Activated naive CD4-positive, alpha-beta T cell treated with Interleukin-2 at 50 U/mL for 16 hours (primary cell): ENCODE data around the gene KCNQ2.

Experiments
- DNase-seq: peaks from one replicate; pipeline ENCODE4 v3.0.0-alpha.2; 2020

Gene KCNQ2

DNA sequence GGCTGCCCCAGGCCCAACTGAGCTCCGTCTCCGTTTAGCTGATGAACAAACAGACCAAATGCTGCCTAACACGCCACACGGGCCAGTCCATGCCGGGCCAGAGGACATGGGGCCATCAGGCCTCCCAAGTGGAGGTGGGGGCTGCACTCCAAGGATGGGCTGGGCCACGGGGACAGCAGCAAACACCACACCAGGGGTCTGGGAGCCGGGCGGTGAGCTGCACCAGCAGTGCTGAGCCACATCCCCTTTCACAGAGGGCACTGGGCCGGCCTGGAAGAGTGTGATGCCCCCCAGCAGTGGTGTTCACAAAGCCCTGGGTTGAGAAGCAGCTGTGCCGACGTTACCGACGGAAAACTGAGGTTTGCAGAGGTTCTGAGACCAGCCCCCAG is 2.7 kb downstream of the KCNQ2 start:
- no peak for DNase-seq

DNA sequence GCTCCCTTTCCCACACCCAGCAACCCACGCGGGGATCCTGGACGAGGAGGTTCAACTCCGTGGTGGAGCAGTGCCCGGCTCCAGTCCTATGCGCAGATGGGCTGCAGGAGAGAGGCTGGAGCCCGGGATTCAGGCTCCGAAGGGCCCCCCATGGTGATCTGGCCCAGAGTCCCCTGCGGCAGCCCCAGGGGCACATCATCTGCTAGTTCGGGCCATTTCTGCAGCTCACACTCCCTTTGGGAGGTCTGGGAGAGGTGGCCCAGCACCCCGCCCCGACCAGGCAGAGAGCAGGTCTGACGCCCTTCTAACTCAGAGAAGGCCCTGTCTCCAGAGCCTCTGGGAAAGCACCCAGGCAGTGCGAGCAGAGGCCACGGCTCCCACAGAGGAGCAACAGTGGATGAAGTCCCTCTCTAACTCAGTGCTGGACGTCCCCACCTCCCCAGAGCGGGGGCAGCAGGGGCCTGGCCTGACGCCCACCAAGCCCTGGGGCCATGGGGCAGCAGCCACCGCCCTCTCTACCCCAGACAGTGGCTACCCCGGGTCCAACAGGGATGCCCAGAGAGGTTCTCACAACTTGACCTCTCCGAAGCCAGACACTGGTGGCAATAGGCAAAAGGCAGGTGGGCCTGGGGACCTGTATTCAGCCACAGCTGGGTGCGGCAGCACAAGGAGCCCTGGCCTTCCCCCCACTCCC is 3.3 kb downstream of the KCNQ2 start:
- DNase-seq = no peak

DNA sequence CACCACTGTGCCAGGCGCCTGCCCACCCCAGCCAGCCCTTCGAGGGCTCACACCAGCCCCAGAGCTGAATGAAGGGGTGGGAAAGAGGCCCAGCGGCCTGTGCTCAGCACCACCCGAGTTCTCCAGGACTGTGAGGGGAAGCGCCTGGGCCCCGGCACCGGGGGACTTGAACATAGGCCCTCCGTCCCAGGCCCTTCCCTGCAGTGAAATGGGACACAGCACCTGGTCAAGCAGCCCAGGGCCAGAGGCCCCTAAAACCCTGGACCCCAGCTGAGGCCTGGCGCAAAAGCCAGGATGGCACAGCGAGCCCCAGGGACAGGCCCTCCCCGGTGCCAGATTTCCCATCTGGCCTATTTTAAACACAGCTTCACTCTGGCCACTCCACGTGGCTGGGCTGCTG is 4.0 kb downstream of the KCNQ2 start:
- DNase-seq = no peak

DNA sequence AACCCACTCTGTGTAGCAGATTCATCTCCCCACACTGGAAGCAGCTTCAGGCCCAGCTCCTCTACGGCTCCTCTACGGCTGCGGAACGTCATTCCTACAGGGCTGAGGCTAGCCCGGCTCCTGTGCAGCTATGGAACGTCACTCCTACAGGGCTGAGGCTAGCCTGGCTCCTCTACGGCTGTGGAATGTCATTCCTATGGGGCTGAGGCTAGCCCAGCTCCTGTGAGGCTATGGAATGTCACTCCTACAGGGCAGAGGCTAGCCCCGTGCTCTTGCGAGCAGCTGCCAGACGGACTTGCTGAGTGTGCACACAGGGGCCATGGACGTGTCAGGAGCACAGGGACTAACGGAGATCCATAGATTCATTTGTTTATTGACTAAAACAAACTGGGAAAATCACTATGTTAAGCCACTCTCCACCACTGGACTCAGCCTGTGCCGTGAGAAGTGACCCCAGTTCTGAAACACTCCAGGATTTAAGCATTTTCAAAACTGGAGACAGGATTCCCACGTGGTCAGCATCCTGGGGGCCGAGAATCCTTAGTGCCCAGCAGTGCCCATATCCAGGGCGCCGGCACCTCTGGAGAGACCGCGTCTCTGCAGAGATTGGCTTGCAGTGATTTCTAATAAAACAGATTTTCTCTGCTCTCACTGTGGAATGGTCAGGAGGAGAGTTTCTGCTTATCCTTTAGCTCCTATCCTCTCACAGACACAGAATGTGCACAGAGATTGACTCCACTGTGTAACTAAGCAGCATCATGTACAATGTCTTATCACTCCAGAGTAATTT is 5.0 kb downstream of the KCNQ2 start:
- DNase-seq = no peak

DNA sequence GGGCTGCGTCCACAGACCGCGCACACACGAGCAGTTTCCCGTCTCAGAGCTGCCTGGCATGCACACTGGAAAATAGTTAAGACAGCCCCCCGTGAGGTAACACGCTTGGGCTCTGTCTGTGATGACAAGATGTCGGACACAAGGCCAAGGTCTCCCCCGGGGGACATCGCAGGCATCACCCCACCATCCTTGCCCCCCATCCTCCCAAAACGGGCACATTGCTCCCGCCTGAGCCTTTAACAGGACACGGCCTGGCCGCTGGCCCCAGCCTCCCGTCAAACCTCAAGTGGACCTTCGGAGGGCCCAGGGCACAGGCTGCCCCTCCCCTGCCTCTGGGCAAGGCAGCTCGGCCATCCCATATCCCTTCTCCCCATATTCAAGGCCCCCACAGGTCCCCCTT is 5.6 kb downstream of the KCNQ2 start:
- DNase-seq = no peak

DNA sequence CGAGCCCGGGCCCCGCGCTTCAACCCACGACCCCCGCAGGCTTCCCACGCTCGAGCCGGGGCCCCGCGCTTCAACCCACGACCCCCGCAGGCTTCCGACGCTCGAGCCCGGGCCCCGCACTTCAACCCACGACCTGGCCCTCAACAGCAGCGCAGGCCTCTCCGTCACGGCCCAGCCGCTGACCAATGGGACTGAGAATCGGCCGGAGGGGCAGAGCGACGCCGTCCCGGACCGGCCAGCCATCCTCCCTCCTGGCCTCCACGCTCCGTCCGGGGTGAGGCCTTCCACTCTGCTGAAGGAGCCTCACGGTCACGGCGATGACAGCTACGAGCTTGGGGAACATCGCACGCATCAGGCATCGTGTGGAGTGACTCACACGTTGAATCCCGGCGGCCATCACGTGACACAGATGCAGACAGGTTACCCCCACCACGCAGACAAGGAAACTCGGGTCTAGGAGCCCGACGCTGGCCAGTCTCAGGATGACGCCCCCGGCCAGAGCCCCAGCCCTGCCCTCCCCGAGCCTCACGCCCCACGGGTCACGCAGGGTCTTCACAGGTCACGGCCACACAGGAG is 6.1 kb downstream of the KCNQ2 start:
- no peak for DNase-seq

DNA sequence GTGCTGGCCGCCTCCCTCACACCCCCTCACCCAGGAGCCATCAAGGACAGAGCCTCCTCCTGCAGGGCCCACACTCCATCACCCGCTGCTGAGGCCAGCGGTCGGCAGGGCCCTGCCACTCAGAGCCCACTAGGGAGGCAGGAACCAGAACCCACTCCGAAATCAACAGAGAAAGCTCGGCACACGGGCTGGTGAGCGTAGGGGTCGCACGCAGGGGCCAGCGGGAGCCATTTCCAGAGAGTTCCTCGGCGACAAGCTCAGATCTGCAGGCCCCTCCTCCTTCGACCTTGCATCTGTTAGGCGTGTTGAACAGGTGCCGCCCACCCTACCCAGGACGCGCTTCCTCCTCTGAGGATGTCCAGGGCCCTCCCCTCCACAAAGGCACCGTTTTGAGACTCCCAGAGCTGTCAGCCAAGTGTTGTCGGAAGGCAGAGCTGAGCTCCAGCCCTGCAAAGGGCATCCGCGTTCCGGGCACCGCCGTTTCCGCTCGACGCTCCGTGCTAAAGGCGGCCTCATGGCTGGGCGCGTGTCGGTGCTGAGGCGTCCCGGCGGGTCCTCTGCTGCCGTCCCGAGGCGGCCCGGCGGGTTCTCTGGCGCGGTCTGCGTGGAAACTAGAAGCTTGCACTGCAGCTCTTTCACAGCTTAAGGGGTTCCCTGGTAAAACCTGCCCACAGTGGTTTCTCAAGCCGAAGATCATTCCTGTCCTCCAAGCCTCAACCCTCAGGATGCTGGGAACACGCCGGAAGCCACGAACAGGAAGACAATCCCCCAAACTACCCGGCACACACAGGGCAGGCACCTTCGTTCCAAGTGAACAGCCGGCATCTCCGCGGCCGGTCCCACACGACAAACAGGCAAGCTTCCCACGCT is 6.8 kb downstream of the KCNQ2 start:
- DNase-seq = no peak

DNA sequence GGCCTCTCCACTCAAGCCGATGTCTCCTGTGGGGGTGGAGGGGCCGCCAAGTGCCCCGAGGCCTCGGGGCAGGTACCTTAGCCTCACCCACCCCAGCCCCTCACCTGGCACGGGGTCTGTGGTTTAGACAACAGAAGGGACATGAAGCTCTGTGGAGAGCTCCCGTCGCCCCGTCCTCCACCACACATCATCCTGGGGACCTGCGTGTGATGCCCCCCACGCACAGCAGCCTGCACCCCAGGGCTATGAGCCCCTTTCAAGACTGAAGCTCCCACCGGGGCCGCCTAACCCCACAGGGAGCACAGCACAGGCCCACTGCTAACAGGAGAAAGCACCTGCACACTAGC is 8.2 kb downstream of the KCNQ2 start:
- no peak for DNase-seq

DNA sequence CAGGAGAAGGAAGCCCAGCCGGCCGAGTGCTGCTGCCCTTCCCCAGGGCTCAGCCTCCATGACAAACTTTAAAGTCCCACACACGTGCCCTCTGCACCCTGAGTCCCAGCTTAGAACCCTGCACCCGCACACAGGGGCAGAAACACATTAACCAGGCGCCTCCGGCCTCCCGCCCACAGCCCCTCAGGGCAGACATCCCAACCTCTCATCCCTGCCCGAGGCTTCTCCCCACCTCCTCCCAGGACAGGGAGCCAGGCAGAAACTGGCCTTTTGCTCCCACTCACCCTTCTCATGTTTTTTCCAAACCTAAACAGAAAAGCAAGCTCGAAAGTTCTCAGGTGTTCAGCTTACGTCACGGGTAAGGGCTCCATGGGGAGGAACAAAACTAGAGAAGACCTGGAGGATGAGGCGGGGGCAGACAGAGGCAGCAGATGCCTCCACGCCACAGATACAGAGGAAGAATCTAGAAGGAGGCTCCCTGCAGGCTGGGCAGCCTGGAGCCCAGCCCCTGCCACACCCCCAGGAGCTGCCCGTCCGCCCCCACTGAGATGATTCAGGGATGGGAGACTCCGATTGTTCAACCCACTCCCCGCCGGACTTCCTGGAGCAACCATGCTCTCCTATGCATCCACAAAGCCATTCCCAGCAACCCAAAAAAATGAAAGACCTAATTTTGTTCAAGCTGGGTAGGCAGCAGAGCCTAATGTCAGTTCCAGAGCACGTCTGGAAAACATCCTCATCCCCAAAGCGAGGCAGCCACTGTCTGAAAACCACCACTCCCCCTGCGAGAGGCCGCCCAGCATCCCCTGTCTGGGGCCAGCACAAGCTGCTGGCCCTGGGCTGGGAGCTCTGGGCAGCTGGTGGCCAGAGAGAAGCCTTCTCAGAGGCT is 8.8 kb downstream of the KCNQ2 start:
- no peak for DNase-seq

DNA sequence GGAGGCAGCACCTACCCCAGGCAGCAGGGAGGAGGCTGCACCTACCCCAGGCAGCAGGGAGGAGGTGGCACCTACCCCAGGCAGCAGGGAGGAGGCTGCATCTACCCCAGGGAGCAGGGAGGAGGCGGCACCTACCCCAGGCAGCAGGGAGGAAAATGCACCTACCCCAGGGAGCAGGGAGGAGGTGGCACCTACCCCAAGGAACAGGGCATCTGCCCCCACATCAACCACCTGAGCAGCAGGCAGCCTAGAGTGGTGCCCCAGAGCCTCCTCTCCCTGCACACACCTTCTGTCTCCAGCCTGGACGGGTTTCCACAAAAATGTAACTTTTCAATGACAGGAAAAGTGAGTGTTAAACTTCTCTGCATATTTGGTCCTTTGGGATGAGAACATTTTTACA is 10.2 kb downstream of the KCNQ2 start:
- no peak for DNase-seq

DNA sequence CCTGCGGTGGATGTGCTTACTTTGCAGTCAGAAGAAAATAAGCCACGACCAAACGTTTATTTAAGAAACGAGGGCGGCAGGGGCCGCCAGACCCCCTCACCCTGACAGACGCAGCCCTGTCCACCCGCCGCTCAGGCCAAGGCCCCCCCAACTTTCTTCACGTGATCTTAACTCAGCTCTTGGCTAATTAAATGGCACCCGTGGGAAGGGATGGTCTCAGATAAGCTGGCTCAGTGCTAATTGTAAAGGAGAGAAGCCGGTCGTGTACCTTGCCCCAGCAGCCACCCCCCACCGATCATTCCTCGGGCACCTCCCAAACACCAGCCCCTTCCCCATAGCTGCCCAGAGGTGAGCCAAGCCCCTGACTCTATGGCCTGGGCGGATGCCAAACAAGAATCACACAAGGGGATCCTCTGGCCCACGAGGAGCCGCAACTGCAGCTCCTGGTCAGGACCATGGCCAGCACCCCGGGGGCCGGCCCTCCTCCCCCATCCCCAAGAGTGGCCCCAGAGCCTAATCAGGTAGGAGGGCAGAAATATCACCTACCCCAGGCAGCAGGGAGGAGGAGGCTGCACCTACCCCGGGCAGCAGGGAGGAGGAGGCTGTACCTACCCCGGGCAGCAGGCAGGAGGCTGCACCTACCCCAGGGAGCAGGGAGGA is 11.2 kb downstream of the KCNQ2 start:
- peak; percentile 13 for DNase-seq

DNA sequence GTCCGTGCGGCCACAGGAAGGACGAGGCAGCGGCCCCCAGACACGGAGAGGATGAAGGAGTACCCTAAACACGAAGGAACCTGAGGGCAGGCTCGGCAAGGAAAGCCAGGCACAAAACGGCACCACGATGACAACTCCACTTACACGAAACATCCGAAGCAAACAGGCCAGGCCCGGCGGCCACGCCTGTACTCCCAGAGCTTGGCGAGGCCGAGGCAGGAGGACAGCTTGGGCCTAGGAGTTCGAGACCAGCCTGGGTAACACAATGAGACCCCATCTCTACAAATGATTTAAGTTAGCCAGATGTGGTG is 13.4 kb downstream of the KCNQ2 start:
- DNase-seq = no peak

DNA sequence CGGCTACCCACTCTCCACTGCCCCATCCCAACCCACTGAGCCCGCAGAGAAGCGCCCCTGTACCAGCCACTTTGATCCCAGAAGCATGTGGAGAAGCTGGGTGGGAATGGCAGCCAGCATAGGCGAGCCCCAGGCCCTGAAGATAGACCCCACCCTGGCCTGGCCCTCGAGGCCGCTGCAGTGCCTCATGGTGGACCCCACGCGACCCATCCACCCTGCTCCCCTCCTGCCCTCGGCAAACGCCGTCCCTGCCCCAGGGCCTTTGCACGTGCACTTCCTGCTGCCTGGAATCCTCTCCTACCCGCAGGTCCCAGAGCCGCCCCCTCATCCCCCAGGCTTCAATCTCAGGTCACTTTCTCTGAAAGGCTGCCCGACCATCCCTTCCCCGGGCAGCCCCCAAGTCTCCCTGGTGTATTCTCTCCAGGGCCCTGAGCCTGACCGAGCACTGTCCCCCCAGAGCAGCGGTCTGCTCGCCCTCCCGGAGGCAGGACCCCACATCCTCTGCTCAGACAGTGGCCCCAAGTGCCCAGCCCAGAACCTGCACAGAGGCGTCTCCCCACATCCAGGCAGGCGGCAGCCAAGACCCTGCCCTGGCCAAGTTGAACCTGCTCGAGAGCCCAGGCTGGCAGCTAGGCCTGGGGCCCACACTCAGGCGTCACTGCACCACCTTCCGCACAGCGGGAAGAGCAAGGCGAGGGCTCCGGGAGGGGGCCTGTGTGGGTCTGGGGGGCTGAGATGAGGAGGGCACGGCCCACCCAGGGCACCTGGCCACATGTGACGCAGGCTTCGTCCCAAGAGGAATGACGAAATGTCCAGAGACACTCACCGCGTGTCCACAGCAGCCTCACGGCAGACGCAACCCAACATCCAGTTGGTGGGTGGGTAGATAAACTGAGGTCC is 14.0 kb downstream of the KCNQ2 start:
- DNase-seq = no peak

DNA sequence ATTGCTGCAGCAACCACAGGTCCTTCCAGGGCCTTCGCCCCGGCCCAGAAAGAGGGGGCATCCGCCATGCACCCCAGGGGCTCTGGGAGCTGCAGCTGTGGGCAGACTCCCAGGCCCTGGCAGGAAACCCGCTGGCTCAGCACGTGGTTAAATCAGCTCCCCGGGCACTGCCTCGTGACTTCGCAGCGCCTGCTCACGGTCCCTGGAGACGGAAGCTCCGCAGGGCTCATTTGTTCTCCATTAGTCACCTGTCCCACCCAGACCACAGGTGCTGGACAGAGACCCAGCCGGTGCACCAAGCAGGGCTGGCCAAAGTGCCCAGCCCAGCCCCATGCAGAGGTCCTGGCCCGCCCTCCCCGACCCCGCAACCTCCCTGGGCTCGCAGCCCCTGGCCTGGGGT is 14.7 kb downstream of the KCNQ2 start:
- no peak for DNase-seq

DNA sequence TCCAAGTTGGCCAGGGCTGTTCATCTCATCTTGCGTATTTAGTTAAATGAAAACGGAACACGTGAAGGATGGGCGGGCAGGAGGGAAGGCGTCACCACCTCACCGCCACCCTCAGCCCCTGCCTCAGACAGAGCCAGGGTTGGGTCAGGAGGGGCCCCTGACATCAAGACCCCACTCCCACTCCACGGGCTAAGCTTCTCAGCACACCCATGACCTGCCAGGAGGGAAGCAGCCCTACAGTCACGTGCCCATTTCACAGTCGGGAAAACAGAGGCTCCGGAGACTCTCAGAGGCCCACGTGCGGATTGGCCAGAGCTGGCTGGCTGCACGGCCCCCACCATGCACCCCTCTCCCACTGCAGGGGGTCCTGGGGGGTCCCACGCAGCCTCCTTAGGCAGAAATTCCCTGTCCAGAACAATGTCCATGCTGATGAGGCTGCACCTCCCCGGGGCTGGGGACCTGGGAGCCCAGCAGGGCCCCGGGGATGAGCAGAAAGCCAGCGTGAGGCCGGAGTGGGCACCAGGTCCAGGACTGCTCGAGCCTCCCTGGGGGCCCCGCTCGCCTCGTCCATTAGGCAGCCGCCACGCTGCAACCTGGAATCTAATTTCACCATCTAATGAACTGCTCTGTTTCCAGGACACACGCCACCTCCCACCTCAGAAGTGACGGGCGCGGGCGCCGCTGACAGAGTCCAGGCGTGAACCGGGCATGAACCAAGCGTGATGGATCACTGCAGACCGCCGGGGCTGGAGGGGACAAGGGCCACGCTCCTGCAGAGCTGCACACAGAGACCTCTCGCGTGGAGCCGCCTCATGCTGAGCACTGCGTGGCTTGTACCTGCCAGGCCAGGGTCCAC is 15.8 kb downstream of the KCNQ2 start:
- DNase-seq = no peak

DNA sequence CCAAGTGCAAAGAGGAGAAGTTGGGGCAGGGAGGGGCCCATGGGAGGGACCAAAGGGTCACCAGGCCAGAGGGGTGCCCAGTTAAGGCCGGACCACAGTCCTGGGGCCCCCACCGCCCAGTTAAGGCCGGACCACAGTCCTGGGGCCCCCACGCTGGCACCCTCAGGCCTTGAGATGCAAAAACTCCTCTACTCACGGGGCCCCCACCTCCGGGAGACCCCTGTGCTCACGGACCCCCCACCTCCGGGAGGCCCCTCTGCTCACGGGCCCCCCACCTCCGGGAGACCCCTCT is 16.9 kb downstream of the KCNQ2 start:
- DNase-seq = no peak

DNA sequence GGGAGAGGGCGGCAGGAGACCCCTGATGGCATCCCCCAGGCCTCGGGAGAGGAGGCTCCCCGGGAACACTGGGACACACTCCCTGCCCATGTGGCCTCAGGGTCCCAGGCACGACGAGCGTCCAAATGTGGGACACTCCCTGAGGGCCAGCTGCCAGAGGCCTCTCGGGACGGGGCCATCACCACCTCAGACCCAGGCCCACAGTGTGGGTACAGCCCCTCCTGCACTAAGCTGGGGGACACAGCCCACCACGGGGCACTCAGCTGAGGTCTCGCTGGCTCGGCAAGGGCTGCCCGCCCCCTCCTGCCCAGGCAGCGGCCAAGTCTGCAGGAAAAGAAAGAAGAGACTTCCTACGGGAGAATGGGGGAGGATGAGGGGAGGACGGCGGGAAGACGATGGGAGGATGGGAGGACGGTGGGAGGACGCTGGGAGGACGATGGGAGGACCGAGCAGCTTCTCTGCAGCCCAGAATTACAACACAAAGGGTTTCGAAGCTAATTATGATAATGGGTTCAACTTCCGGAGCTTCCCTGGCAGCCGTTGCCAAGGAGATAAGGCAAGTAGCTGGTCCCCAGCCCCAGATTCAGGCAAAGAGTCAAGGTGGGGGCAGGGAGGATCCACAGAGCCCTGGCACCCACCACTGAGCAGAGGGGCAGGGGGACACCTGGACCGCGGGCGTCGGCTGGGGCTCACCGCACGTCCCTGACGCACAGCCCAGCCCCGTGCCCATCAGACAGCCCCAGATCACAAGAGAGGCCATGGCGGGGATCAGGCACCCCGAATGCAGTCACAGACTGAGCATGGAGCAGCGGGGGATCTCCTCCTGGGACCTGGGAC is 17.5 kb downstream of the KCNQ2 start:
- no peak for DNase-seq

DNA sequence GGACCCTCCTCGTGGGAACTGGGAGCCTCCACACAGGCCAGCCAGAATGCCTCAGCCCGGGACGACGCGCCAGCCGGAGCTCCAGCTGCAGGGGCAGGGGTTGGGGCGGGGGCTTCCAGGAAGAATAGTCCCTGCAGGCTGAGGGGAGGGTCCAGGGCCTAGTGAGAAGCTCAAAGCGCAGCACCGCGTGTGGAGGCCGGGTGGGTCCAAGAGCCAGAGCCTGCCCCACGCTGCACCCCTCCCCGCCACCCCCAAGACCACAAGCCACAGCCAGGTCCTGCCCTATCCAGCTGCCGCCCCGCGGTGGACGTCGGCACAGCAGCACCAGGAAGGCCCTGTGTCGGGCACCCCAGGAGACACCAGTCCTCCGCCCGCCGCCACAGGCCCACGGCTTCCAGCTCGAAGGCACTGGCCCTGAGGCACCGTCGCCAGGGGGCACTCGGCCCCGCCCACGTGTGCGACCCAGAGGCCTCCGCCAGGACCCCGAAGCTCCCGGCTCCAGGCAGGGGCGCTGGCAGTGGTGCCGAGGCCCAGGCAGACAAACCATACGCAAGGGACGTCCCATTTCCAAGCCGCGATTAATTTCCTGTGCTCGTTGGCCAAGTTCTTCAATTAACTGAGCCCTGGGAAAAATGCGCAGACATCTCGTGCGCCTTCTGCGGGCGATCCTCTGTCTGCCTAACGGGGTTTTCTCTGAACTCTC is 19.5 kb downstream of the KCNQ2 start:
- peak; percentile 25 for DNase-seq

DNA sequence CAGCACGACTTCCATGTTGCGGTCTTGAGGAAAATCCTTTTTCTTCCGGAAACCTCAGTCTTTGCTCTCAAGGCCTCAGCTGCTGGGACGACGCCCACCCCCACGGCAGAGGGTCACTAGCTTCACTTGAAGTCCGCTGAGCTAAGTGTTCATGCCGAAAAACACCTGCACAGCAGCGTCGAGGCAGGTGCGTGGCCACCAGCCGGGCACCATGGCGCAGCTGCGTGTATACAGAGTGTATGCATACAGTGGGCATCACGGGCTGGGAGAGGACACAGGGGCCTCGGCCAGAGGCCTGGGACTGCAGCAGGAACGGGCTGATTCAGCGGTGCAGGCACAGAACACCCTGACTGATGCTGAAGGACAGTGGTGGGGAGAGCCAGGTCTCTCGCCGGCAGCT is 20.1 kb downstream of the KCNQ2 start:
- no peak for DNase-seq
